Kidney epithelial cell (primary cell): ENCODE data around the gene VASN. TPM values are rescaled to one million over a fixed set of nuclear protein-coding genes. Genes with fewer than 3 reads are reported as not detected.

ENCODE experiments used
- DNase-seq: peaks from one replicate; pipeline ENCODE4 v3.0.0-alpha.2; 2010; ENCODE audit warnings: low read depth
- H3K27me3 ChIP-seq: 2 replicates; pipeline ENCODE4 v1.6.0; 2011; ENCODE audit warnings: low read length; ENCODE audit not compliant: control insufficient read depth, insufficient read depth
- H3K36me3 ChIP-seq: 2 replicates; pipeline ENCODE4 v1.5.1; 2011; ENCODE audit warnings: low read length; ENCODE audit not compliant: control insufficient read depth, insufficient read depth
- H3K4me3 ChIP-seq: 2 replicates; pipeline ENCODE4 v1.5.1; 2011; ENCODE audit warnings: low read depth, mild to moderate bottlenecking, control low read depth, low read length
- total RNA-seq: library from RNA; depleted of rRNA; stranded (reverse); fragments of >200 nt; gene quantifications from 2 replicates; pipeline ENCODE4 v1.2.3, GENCODE V29; 2015
- TF ChIP-seq, protein P1 (sequence below): IDR thresholded peaks from 2 replicates; pipeline ENCODE4 v1.5.1; 2011; ENCODE audit warnings: mild to moderate bottlenecking, moderate library complexity, low read length, control low read depth, inconsistent platforms; ENCODE audit not compliant: insufficient read depth, poor library complexity, severe bottlenecking

The VASN gene
- total RNA-seq, 1 donor from 2014 or later, result 60.4 TPM

DNA sequence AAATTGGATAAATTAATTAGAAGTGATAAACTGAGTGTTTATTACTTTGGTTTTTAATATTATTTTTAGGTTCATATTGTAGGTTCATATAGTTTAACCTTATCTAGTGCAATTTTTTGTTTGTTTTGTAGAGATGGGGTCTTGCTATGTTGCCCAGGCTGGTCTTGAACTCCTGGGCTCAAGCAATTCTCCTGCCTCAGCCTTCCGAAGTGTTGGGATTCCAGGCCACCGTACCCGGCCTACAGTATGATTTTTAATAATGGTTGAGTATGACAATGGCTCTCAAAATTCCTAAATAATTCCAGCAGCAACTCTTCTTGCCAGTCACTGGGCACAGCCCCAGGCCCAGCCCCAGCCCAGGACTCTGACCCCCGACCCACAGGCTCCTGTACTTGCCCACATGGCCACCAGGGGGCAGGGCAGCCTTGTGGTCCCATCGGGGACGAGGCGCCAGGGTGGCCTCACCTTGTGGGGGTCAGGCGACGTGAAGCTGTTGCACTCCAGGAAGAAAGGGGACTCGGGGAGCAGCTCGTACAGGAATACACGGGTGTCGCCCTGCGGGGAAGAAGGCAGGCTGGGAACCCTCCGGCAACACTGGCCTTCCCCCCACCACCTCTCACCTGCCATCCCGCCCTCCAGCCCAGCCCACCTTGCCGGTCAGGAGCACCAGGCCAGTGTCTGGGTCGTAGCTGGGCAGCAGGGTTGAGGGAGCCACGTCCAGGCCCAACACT, 12.7 kb upstream of the VASN start:
- no peak for DNase-seq
- H3K27me3 ChIP-seq, result no peaks in the 10 kb centered on the region
- H3K4me3 ChIP-seq, result no peak overlapping the region
- peaks cover 1% of the 10 kb centered on the region for H3K36me3 ChIP-seq
- TF ChIP-seq, protein P1, sequence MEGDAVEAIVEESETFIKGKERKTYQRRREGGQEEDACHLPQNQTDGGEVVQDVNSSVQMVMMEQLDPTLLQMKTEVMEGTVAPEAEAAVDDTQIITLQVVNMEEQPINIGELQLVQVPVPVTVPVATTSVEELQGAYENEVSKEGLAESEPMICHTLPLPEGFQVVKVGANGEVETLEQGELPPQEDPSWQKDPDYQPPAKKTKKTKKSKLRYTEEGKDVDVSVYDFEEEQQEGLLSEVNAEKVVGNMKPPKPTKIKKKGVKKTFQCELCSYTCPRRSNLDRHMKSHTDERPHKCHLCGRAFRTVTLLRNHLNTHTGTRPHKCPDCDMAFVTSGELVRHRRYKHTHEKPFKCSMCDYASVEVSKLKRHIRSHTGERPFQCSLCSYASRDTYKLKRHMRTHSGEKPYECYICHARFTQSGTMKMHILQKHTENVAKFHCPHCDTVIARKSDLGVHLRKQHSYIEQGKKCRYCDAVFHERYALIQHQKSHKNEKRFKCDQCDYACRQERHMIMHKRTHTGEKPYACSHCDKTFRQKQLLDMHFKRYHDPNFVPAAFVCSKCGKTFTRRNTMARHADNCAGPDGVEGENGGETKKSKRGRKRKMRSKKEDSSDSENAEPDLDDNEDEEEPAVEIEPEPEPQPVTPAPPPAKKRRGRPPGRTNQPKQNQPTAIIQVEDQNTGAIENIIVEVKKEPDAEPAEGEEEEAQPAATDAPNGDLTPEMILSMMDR, result peak; percentile 95

DNA sequence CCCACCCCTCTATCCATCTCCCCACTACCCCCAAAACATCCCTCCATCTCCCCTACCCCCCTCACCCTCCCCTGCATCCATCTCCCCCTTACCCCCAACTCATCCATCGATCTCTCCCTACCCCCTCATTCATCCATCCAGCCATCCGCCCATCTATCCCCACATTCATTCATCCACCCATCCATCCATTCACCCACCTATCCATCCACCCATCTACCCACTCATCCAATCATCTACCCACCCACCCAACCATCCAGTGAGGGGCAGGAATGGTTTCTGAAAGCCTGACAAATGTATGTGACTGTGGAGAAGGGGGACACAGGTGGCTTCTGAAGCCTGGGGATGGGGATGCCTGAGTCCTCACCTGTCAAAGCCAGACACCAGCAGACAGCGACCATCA, 11.7 kb upstream of the VASN start:
- TF ChIP-seq, protein P1, result no peak
- Histone ChIP-seq H3K4me3 (no peak overlapping the region), H3K27me3 (no peaks in the 10 kb centered on the region), H3K36me3 (peaks cover 1% of the 10 kb centered on the region)
- DNase-seq, result no peak

DNA sequence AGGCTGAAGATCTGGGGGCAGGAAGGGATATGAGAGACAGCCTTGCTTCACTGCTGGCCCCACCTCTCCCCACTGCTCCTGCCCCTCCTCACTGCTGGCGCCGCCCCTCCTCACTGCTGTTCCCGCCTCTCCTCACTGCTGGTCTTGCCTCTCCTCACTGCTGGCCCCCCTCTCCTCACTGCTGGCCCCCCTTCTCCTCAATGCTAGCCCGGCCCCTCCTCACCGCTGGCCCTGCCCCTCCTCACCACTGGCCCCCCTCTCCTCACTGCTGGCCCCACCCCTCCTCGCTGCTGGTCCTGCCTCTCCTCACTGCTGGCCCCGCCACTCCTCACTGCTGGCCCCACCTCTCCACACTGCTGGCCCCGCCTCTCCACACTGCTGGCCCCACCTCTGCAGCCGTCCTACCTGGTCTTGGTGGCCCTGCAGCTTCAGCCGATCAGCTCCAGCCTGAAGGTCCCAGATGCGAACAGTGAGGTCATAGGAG, 11.1 kb upstream of the VASN start:
- TF ChIP-seq, protein P1, result no peak
- Histone ChIP-seq H3K4me3 (no peak overlapping the region), H3K36me3 (peaks cover 1% of the 10 kb centered on the region), H3K27me3 (no peaks in the 10 kb centered on the region)
- DNase-seq, result no peak

DNA sequence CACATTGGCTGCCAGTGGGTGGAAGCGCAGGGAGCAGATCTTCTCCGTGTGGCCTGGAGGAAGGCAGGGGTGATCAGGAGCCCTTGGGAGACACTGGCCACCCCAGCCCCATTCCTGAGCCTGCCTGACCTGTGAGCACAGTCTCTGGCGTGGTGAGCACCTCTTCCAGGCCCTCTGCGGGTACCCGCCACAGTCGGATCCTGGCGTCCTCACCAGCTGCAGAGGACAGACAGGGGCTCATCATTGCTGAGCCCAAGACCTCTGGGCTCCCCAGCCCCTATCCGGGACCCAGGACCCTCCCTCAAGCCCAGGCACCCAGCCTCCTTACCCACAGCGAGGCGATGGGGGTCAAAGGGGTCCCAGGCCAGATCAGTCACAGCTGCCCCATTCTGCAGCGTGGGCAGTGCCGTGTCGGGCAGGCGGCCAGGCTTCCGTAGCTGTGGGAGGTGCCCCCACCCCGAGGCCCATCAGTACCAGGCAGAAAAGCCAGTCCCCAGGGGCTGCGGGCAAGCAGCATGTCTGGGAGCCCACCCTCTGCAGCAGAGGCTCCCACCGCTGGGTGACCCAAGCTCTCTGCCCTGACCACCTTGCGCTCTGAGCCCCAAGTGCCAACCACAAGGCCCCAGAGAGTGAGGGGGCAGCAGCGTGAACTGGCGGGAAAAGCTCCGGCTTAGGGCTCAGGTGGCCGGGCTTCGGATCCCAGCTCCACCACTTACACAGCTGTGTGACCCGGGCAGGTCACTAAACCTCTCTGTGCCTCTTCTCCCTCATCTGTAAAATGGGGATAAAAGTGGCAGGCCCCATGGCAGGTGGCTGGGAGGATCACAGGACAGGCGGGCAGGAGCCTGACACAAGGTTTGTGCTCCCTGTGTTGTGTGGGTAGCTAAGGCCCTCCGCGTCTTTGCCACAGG, 10.4 kb upstream of the VASN start:
- Histone ChIP-seq H3K36me3 (peaks cover 1% of the 10 kb centered on the region), H3K4me3 (no peak overlapping the region), H3K27me3 (no peaks in the 10 kb centered on the region)
- TF ChIP-seq, protein P1, result no peak
- DNase-seq, result no peak

DNA sequence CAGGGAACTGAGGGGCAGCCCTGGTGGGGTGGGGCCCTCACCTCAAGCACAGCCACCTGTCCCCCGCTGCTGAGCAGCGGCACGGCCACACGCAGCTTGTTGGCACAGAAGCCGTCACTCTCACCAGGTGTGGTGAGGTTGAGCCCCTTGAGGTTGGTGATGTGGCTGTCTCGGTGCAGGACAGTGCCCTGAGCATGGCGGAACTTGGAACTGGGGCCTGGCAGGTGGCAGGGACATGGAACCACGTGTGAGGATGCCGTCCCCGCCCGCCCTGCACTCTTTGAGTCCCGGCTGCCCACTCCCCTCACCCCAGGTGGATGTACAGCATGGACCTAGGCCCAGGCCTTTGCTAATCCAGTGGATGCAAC, 9.7 kb upstream of the VASN start:
- TF ChIP-seq, protein P1, result no peak
- no peak for DNase-seq
- peaks cover 1% of the 10 kb centered on the region for H3K36me3 ChIP-seq
- no peaks in the 10 kb centered on the region for H3K27me3 ChIP-seq
- no peak overlapping the region for H3K4me3 ChIP-seq
